Esophagus squamous epithelium (tissue), 4 donors: ENCODE measurements around the gene PRPF38A.

Source experiments
- POLR2A ChIP-seq, 4 donors: fragments of 450-650 bp; IDR thresholded peaks; one replicate each; pipeline ENCODE4 v1.6.1; 2017; ENCODE audit warnings: antibody characterized with exemption in 4 of 4, mild to moderate bottlenecking in 4 of 4, moderate library complexity in 3 of 4
- TF ChIP-seq, protein P1 (sequence below), 6 experiments: fragments of 450-650 bp in 4 of 6; fragments of 200-600 bp in 2 of 6; sonication (generic) in 2 of 6; IDR thresholded peaks; one replicate each; pipeline ENCODE4 v1.5.1; 2016 to 2019; ENCODE audit warnings: antibody characterized with exemption in 6 of 6, mild to moderate bottlenecking in 4 of 6, moderate library complexity in 4 of 6

DNA sequence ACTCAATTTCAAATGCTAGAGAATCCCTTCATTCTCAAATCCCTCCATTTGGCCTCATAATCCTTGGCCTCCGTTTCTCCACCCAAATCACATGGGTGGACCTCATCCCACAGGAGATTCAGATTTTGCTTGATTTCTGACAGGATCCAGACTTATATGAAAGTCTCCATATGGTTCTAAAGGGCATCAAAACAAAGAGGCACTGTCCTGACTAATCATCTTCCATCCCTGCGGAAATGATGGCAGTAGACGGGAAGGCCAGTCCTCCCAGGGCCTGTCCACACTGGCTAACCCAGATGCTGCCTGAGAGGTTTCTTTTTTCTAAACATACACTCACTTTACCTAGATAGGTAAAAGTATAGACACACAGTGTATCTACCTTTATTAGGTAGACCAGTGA is 19.0 kb upstream of the PRPF38A start:
- TF ChIP-seq, protein P1, sequence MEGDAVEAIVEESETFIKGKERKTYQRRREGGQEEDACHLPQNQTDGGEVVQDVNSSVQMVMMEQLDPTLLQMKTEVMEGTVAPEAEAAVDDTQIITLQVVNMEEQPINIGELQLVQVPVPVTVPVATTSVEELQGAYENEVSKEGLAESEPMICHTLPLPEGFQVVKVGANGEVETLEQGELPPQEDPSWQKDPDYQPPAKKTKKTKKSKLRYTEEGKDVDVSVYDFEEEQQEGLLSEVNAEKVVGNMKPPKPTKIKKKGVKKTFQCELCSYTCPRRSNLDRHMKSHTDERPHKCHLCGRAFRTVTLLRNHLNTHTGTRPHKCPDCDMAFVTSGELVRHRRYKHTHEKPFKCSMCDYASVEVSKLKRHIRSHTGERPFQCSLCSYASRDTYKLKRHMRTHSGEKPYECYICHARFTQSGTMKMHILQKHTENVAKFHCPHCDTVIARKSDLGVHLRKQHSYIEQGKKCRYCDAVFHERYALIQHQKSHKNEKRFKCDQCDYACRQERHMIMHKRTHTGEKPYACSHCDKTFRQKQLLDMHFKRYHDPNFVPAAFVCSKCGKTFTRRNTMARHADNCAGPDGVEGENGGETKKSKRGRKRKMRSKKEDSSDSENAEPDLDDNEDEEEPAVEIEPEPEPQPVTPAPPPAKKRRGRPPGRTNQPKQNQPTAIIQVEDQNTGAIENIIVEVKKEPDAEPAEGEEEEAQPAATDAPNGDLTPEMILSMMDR (IDR thresholded peaks at IDR 0.05), result no peak
- TF ChIP-seq POLR2A (IDR thresholded peaks at IDR 0.05), result no peak
